ENCODE data around the gene EEF2.
"Not testable (repeated sequence)": the region's sequence is repeated elsewhere in the genome, so short reads cannot be mapped to it uniquely, and the experiment has no call there.

The EEF2 gene

GRCh38 chr19:4013886-4014540, 28.8 kb upstream of the EEF2 start:
- Histone ChIP-seq H3K4me3 (ENCODE audit: control insufficient read depth in 1 of 7, extremely low read depth in 1 of 7, insufficient read depth in 4 of 7, low read depth in 2 of 7, low read length in 6 of 7) (peak overlapping the region in 1 of 7 experiments; percentile 3), H3K4me1 (ENCODE audit: control extremely low read depth in 1 of 4, control insufficient read depth in 4 of 4, insufficient read depth in 4 of 4, low read length in 3 of 4) (peaks cover 0 to 34% (median 29%) of the 10 kb centered on the region in 4 experiments), H3K27ac (ENCODE audit: insufficient read depth in 1 of 2, low read depth in 1 of 2, low read length in 2 of 2, poor library complexity in 1 of 2, severe bottlenecking in 2 of 2) (no peak overlapping the region), H3K36me3 (ENCODE audit: control insufficient read depth in 4 of 4, insufficient read depth in 4 of 4, low read length in 3 of 4) (peaks cover 2 to 60% (median 21%) of the 10 kb centered on the region in 4 experiments), H3K9me3 (ENCODE audit: control extremely low read depth in 1 of 5, control insufficient read depth in 4 of 5, insufficient read depth in 2 of 5, low read depth in 1 of 5, low read length in 4 of 5) (no peaks in the 10 kb centered on the region), H3K27me3 (replicated peaks in 2 of 5; ENCODE audit: control insufficient read depth in 4 of 5, insufficient read depth in 5 of 5, low read length in 4 of 5) (no peaks in the 10 kb centered on the region)
- POLR2A ChIA-PET, result interaction anchor here (0.6 kb wide), 1 partner anchor 43 kb away, joined by 3 read pairs; the partner anchor contains the start of gene DAPK3
- WGBS (ENCODE audit: insufficient coverage), result 98% methylated on average over 20 of the region's 20 CpGs
- CTCF ChIA-PET, result no interaction called here
- no peak for DNase-seq

- ChIA-PET CTCF (no interaction called here), POLR2A (interaction anchor here (0.6 kb wide), 1 partner anchor 42 kb away, joined by 3 read pairs; the partner anchor contains the start of gene DAPK3)
- H3K27me3 ChIP-seq (replicated peaks in 2 of 5; ENCODE audit: control insufficient read depth in 4 of 5, insufficient read depth in 5 of 5, low read length in 4 of 5), result no peaks in the 10 kb centered on the region
- no peak overlapping the region for H3K27ac ChIP-seq (ENCODE audit: insufficient read depth in 1 of 2, low read depth in 1 of 2, low read length in 2 of 2, poor library complexity in 1 of 2, severe bottlenecking in 2 of 2)
- H3K4me3 ChIP-seq (ENCODE audit: control insufficient read depth in 1 of 7, extremely low read depth in 1 of 7, insufficient read depth in 4 of 7, low read depth in 2 of 7, low read length in 6 of 7), result no peak overlapping the region
- no peak for DNase-seq
- H3K36me3 ChIP-seq (ENCODE audit: control insufficient read depth in 4 of 4, insufficient read depth in 4 of 4, low read length in 3 of 4), result peaks cover 2 to 51% (median 20%) of the 10 kb centered on the region in 4 experiments
- H3K4me1 ChIP-seq (ENCODE audit: control extremely low read depth in 1 of 4, control insufficient read depth in 4 of 4, insufficient read depth in 4 of 4, low read length in 3 of 4), result peaks cover 5 to 42% (median 37%) of the 10 kb centered on the region in 4 experiments
- 98% methylated on average over 29 of the region's 33 CpGs for WGBS (ENCODE audit: insufficient coverage)
- no peaks in the 10 kb centered on the region for H3K9me3 ChIP-seq (ENCODE audit: control extremely low read depth in 1 of 5, control insufficient read depth in 4 of 5, insufficient read depth in 2 of 5, low read depth in 1 of 5, low read length in 4 of 5)
Measured at GRCh38 chr19:4012975-4013634, 27.8 kb upstream of the EEF2 start.

GRCh38 chr19:4012092-4012974, 27.1 kb upstream of the EEF2 start:
- H3K27me3 ChIP-seq (replicated peaks in 2 of 5; ENCODE audit: control insufficient read depth in 4 of 5, insufficient read depth in 5 of 5, low read length in 4 of 5), result no peaks in the 10 kb centered on the region
- CTCF ChIA-PET, result no interaction called here
- H3K9me3 ChIP-seq (ENCODE audit: control extremely low read depth in 1 of 5, control insufficient read depth in 4 of 5, insufficient read depth in 2 of 5, low read depth in 1 of 5, low read length in 4 of 5), result no peaks in the 10 kb centered on the region
- peaks cover 5 to 44% (median 39%) of the 10 kb centered on the region in 4 experiments for H3K4me1 ChIP-seq (ENCODE audit: control extremely low read depth in 1 of 4, control insufficient read depth in 4 of 4, insufficient read depth in 4 of 4, low read length in 3 of 4)
- H3K36me3 ChIP-seq (ENCODE audit: control insufficient read depth in 4 of 4, insufficient read depth in 4 of 4, low read length in 3 of 4), result peaks cover 2 to 49% (median 19%) of the 10 kb centered on the region in 4 experiments
- no peak for DNase-seq
- 94% methylated on average over 27 of the region's 27 CpGs for WGBS (ENCODE audit: insufficient coverage)
- no peak overlapping the region for H3K27ac ChIP-seq (ENCODE audit: insufficient read depth in 1 of 2, low read depth in 1 of 2, low read length in 2 of 2, poor library complexity in 1 of 2, severe bottlenecking in 2 of 2)
- H3K4me3 ChIP-seq (ENCODE audit: control insufficient read depth in 1 of 7, extremely low read depth in 1 of 7, insufficient read depth in 4 of 7, low read depth in 2 of 7, low read length in 6 of 7), result no peak overlapping the region
- POLR2A ChIA-PET, result no interaction called here

GRCh38 chr19:4011430-4011829, 26.2 kb upstream of the EEF2 start:
- H3K27me3 ChIP-seq (replicated peaks in 2 of 5; ENCODE audit: control insufficient read depth in 4 of 5, insufficient read depth in 5 of 5, low read length in 4 of 5); H3K4me3 ChIP-seq (ENCODE audit: control insufficient read depth in 1 of 7, extremely low read depth in 1 of 7, insufficient read depth in 4 of 7, low read depth in 2 of 7, low read length in 6 of 7); CTCF ChIA-PET; H3K9me3 ChIP-seq (ENCODE audit: control extremely low read depth in 1 of 5, control insufficient read depth in 4 of 5, insufficient read depth in 2 of 5, low read depth in 1 of 5, low read length in 4 of 5); H3K27ac ChIP-seq (ENCODE audit: insufficient read depth in 1 of 2, low read depth in 1 of 2, low read length in 2 of 2, poor library complexity in 1 of 2, severe bottlenecking in 2 of 2); DNase-seq; POLR2A ChIA-PET: not testable (repeated sequence)
- peaks cover 9 to 50% (median 40%) of the 10 kb centered on the region in 4 experiments for H3K4me1 ChIP-seq (ENCODE audit: control extremely low read depth in 1 of 4, control insufficient read depth in 4 of 4, insufficient read depth in 4 of 4, low read length in 3 of 4)
- WGBS (ENCODE audit: insufficient coverage), result 87% methylated on average over 4 of the region's 6 CpGs
- H3K36me3 ChIP-seq (ENCODE audit: control insufficient read depth in 4 of 4, insufficient read depth in 4 of 4, low read length in 3 of 4), result peaks cover 2 to 41% (median 18%) of the 10 kb centered on the region in 4 experiments

- ChIA-PET CTCF (no interaction called here), POLR2A (no interaction called here)
- peaks cover 2 to 38% (median 18%) of the 10 kb centered on the region in 4 experiments for H3K36me3 ChIP-seq (ENCODE audit: control insufficient read depth in 4 of 4, insufficient read depth in 4 of 4, low read length in 3 of 4)
- peaks cover 9 to 45% (median 36%) of the 10 kb centered on the region in 4 experiments for H3K4me1 ChIP-seq (ENCODE audit: control extremely low read depth in 1 of 4, control insufficient read depth in 4 of 4, insufficient read depth in 4 of 4, low read length in 3 of 4)
- 98% methylated on average over 14 of the region's 14 CpGs for WGBS (ENCODE audit: insufficient coverage)
- no peaks in the 10 kb centered on the region for H3K9me3 ChIP-seq (ENCODE audit: control extremely low read depth in 1 of 5, control insufficient read depth in 4 of 5, insufficient read depth in 2 of 5, low read depth in 1 of 5, low read length in 4 of 5)
- no peaks in the 10 kb centered on the region for H3K27me3 ChIP-seq (replicated peaks in 2 of 5; ENCODE audit: control insufficient read depth in 4 of 5, insufficient read depth in 5 of 5, low read length in 4 of 5)
- no peak overlapping the region for H3K27ac ChIP-seq (ENCODE audit: insufficient read depth in 1 of 2, low read depth in 1 of 2, low read length in 2 of 2, poor library complexity in 1 of 2, severe bottlenecking in 2 of 2)
- no peak overlapping the region for H3K4me3 ChIP-seq (ENCODE audit: control insufficient read depth in 1 of 7, extremely low read depth in 1 of 7, insufficient read depth in 4 of 7, low read depth in 2 of 7, low read length in 6 of 7)
- no peak for DNase-seq
Measured at GRCh38 chr19:4010808-4011110, 25.5 kb upstream of the EEF2 start.

- Histone ChIP-seq H3K36me3 (ENCODE audit: control insufficient read depth in 4 of 4, insufficient read depth in 4 of 4, low read length in 3 of 4) (peaks cover 2 to 38% (median 18%) of the 10 kb centered on the region in 4 experiments), H3K27me3 (replicated peaks in 2 of 5; ENCODE audit: control insufficient read depth in 4 of 5, insufficient read depth in 5 of 5, low read length in 4 of 5) (no peaks in the 10 kb centered on the region), H3K27ac (ENCODE audit: insufficient read depth in 1 of 2, low read depth in 1 of 2, low read length in 2 of 2, poor library complexity in 1 of 2, severe bottlenecking in 2 of 2) (no peak overlapping the region), H3K9me3 (ENCODE audit: control extremely low read depth in 1 of 5, control insufficient read depth in 4 of 5, insufficient read depth in 2 of 5, low read depth in 1 of 5, low read length in 4 of 5) (no peaks in the 10 kb centered on the region), H3K4me1 (ENCODE audit: control extremely low read depth in 1 of 4, control insufficient read depth in 4 of 4, insufficient read depth in 4 of 4, low read length in 3 of 4) (peaks cover 9 to 39% (median 31%) of the 10 kb centered on the region in 4 experiments), H3K4me3 (ENCODE audit: control insufficient read depth in 1 of 7, extremely low read depth in 1 of 7, insufficient read depth in 4 of 7, low read depth in 2 of 7, low read length in 6 of 7) (no peak overlapping the region)
- WGBS (ENCODE audit: insufficient coverage), result 96% methylated on average over 23 of the region's 24 CpGs
- CTCF ChIA-PET, result interaction anchor here (1.2 kb wide), 1 partner anchor 11 kb away, joined by 4 read pairs; no protein-coding TSS in a partner anchor
- no peak for DNase-seq
- POLR2A ChIA-PET, result no interaction called here
Measured at GRCh38 chr19:4009990-4010807, 24.9 kb upstream of the EEF2 start.
